Measurements from ENCODE around the gene JMJD1C. TPM values are rescaled to one million over a fixed set of nuclear protein-coding genes. Genes with fewer than 3 reads are reported as not detected.
"Not testable (repeated sequence)": the region's sequence is repeated elsewhere in the genome, so short reads cannot be mapped to it uniquely, and the experiment has no call there.

The JMJD1C gene
- total RNA-seq, 4 donors from 2014 or later: 92.0 to 153 (median 124) TPM

- DNase-seq: no peak
- Histone ChIP-seq H3K27me3 (no peaks in the 10 kb centered on the region), H3K27ac (no peak overlapping the region), H3K4me3 (no peak overlapping the region), H3K36me3 (no peaks in the 10 kb centered on the region), H3K4me1 (no peaks in the 10 kb centered on the region), H3K9me3 (no peaks in the 10 kb centered on the region)
- TF ChIP-seq CTCF (IDR thresholded peaks at IDR 0.05) (no peak), POLR2A (IDR thresholded peaks at IDR 0.05) (no peak)
Observed at GRCh38 chr10:63496561-63496960, 30.8 kb upstream of the JMJD1C start.

- no peak overlapping the region for H3K4me3 ChIP-seq
- no peaks in the 10 kb centered on the region for H3K27me3 ChIP-seq
- H3K36me3 ChIP-seq: no peaks in the 10 kb centered on the region
- TF ChIP-seq POLR2A (IDR thresholded peaks at IDR 0.05): no peak
- no peak for TF ChIP-seq CTCF (IDR thresholded peaks at IDR 0.05)
- no peaks in the 10 kb centered on the region for H3K4me1 ChIP-seq
- no peaks in the 10 kb centered on the region for H3K9me3 ChIP-seq
- no peak for DNase-seq
- H3K27ac ChIP-seq: no peak overlapping the region
Observed at GRCh38 chr10:63494951-63495350, 29.2 kb upstream of the JMJD1C start.

- no peaks in the 10 kb centered on the region for H3K27me3 ChIP-seq
- no peaks in the 10 kb centered on the region for H3K9me3 ChIP-seq
- H3K4me3 ChIP-seq: no peak overlapping the region
- H3K36me3 ChIP-seq: no peaks in the 10 kb centered on the region
- TF ChIP-seq POLR2A (IDR thresholded peaks at IDR 0.05) (no peak), CTCF (IDR thresholded peaks at IDR 0.05) (no peak)
- DNase-seq: no peak
- no peak overlapping the region for H3K27ac ChIP-seq
- no peaks in the 10 kb centered on the region for H3K4me1 ChIP-seq
Observed at GRCh38 chr10:63493004-63493403, 27.2 kb upstream of the JMJD1C start.

- H3K36me3 ChIP-seq, H3K4me1 ChIP-seq, DNase-seq, H3K4me3 ChIP-seq, H3K9me3 ChIP-seq, H3K27me3 ChIP-seq, H3K27ac ChIP-seq: not testable (repeated sequence)
Observed at GRCh38 chr10:63492317-63492690, 26.5 kb upstream of the JMJD1C start.

- TF ChIP-seq POLR2A (IDR thresholded peaks at IDR 0.05): no peak
- no peaks in the 10 kb centered on the region for H3K27me3 ChIP-seq
- DNase-seq: no peak
- no peak overlapping the region for H3K4me3 ChIP-seq
- no peaks in the 10 kb centered on the region for H3K36me3 ChIP-seq
- H3K4me1 ChIP-seq: no peaks in the 10 kb centered on the region
- no peak overlapping the region for H3K27ac ChIP-seq
- no peaks in the 10 kb centered on the region for H3K9me3 ChIP-seq
Observed at GRCh38 chr10:63491588-63492316, 26.0 kb upstream of the JMJD1C start.

- Histone ChIP-seq H3K9me3 (no peaks in the 10 kb centered on the region), H3K4me1 (no peaks in the 10 kb centered on the region), H3K27me3 (no peaks in the 10 kb centered on the region), H3K4me3 (no peak overlapping the region), H3K27ac (no peak overlapping the region), H3K36me3 (no peaks in the 10 kb centered on the region)
- no peak for TF ChIP-seq CTCF (IDR thresholded peaks at IDR 0.05)
- TF ChIP-seq POLR2A (IDR thresholded peaks at IDR 0.05): no peak
- DNase-seq: no peak
Observed at GRCh38 chr10:63489838-63490237, 24.1 kb upstream of the JMJD1C start.

GRCh38 chr10:63487990-63488389, 22.2 kb upstream of the JMJD1C start:
- no peaks in the 10 kb centered on the region for H3K9me3 ChIP-seq
- no peak overlapping the region for H3K4me3 ChIP-seq
- DNase-seq: no peak
- TF ChIP-seq CTCF (IDR thresholded peaks at IDR 0.05): no peak
- no peak for TF ChIP-seq POLR2A (IDR thresholded peaks at IDR 0.05)
- no peaks in the 10 kb centered on the region for H3K27me3 ChIP-seq
- no peak overlapping the region for H3K27ac ChIP-seq
- H3K4me1 ChIP-seq: no peaks in the 10 kb centered on the region
- H3K36me3 ChIP-seq: no peaks in the 10 kb centered on the region
